Neural cell (in vitro differentiated cells): ENCODE results near the gene TPST1.

Source experiments
- EP300 ChIP-seq: fragments of 450-650 bp; conservative IDR thresholded peaks from 2 replicates; pipeline ENCODE4 v1.6.1; 2014; ENCODE audit warnings: antibody characterized with exemption, mild to moderate bottlenecking, moderate library complexity; ENCODE audit not compliant: poor library complexity, severe bottlenecking
- EZH2 ChIP-seq: fragments of 200-600, 300-800 bp; shearing (Covaris generic), sonication (generic); IDR thresholded peaks from 2 replicates; pipeline ENCODE4 v1.6.1; 2014; ENCODE audit warnings: antibody characterized with exemption, low read length, borderline replicate concordance, mild to moderate bottlenecking; ENCODE audit not compliant: insufficient read depth, poor library complexity, severe bottlenecking
- MXI1 ChIP-seq: fragments of 450-650 bp; conservative IDR thresholded peaks from 2 replicates; pipeline ENCODE4 v1.6.1; 2014; ENCODE audit warnings: antibody characterized with exemption, mild to moderate bottlenecking; ENCODE audit not compliant: poor library complexity, severe bottlenecking
- RAD21 ChIP-seq: fragments of 450-650 bp; conservative IDR thresholded peaks from 2 replicates; pipeline ENCODE4 v1.6.1; 2014; ENCODE audit warnings: antibody characterized with exemption, mild to moderate bottlenecking, moderate library complexity
- SMC3 ChIP-seq: fragments of 450-650 bp; conservative IDR thresholded peaks from 2 replicates; pipeline ENCODE4 v1.6.1; 2014; ENCODE audit warnings: antibody characterized with exemption, mild to moderate bottlenecking, moderate library complexity; ENCODE audit not compliant: poor library complexity
- TAF1 ChIP-seq: IDR thresholded peaks from 2 replicates; pipeline ENCODE4 v1.6.1; 2012; ENCODE audit warnings: low read depth
- TF ChIP-seq, protein P1 (sequence below): fragments of 450-650 bp; IDR thresholded peaks from 2 replicates; pipeline ENCODE4 v1.5.1; 2014; ENCODE audit warnings: antibody characterized with exemption, mild to moderate bottlenecking, moderate library complexity; ENCODE audit not compliant: poor library complexity, severe bottlenecking

GRCh38 chr7:66207540-66207939, 2.4 kb downstream of the TPST1 start:
- TF ChIP-seq, protein P1, sequence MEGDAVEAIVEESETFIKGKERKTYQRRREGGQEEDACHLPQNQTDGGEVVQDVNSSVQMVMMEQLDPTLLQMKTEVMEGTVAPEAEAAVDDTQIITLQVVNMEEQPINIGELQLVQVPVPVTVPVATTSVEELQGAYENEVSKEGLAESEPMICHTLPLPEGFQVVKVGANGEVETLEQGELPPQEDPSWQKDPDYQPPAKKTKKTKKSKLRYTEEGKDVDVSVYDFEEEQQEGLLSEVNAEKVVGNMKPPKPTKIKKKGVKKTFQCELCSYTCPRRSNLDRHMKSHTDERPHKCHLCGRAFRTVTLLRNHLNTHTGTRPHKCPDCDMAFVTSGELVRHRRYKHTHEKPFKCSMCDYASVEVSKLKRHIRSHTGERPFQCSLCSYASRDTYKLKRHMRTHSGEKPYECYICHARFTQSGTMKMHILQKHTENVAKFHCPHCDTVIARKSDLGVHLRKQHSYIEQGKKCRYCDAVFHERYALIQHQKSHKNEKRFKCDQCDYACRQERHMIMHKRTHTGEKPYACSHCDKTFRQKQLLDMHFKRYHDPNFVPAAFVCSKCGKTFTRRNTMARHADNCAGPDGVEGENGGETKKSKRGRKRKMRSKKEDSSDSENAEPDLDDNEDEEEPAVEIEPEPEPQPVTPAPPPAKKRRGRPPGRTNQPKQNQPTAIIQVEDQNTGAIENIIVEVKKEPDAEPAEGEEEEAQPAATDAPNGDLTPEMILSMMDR: no peak
- TF ChIP-seq EP300 (no peak), RAD21 (no peak), MXI1 (no peak), EZH2 (no peak), TAF1 (no peak), SMC3 (no peak)
